ENCODE data around the gene FLOT2. TPM values are rescaled to one million over a fixed set of nuclear protein-coding genes. Genes with fewer than 3 reads are reported as not detected.

FLOT2 gene
- polyA plus RNA-seq, 1 donor (not counting 4 experiments of a cell fraction or from before 2014, with no cell fraction given) = 67.2 TPM

GRCh38 chr17:28880572-28880945 lies 17.0 kb downstream of the FLOT2 start:
- DNase-seq (ENCODE audit: low read depth, low spot score) (no peak), FAIRE-seq (peak; percentile 75)
- H3K9me3 ChIP-seq (ENCODE audit: control insufficient read depth, low read depth, low read length) = no peaks in the 10 kb centered on the region
- H3K79me2 ChIP-seq (ENCODE audit: control insufficient read depth, insufficient read depth, low read length) = no peaks in the 10 kb centered on the region
- H4K20me1 ChIP-seq (ENCODE audit: control insufficient read depth, extremely low read depth, insufficient read depth, low read length) = no peaks in the 10 kb centered on the region
- dilution Hi-C loops (cut with MboI; ENCODE audit: extremely low pct_ligation_motif_present, low sequenced_read_pairs) = no loop called here
- peaks cover 31 to 38% of the 10 kb centered on the region in 2 experiments for H3K36me3 ChIP-seq (ENCODE audit: control insufficient read depth in 2 of 2, extremely low read depth in 1 of 2, insufficient read depth in 2 of 2, low read length in 2 of 2)
- H3K27ac ChIP-seq (ENCODE audit: control insufficient read depth, insufficient read depth, low read length) = no peak overlapping the region
- no peak overlapping the region for H3K9ac ChIP-seq (ENCODE audit: control insufficient read depth, extremely low read depth, insufficient read depth, low read length)
- H3K4me1 ChIP-seq (ENCODE audit: control insufficient read depth, extremely low read depth, insufficient read depth, low read length) = peaks cover 37% of the 10 kb centered on the region
- no peaks in the 10 kb centered on the region for H3K27me3 ChIP-seq (ENCODE audit: control insufficient read depth, extremely low read depth, insufficient read depth, low read length)
- H3K4me3 ChIP-seq (ENCODE audit: control insufficient read depth in 2 of 3, extremely low read depth in 1 of 3, insufficient read depth in 2 of 3, low read depth in 1 of 3, low read length in 3 of 3) = peak overlapping the region in 1 of 3 experiments; percentile 26
- TF ChIP-seq EZH2 (IDR thresholded peaks at IDR 0.05; ENCODE audit: low read length) (no peak), CTCF (optimal IDR thresholded peaks at IDR 0.05 in 1 of 3, IDR thresholded peaks at IDR 0.05 in 1 of 3, conservative IDR thresholded peaks at IDR 0.05 in 1 of 3; ENCODE audit: extremely low read depth in 1 of 3, insufficient read depth in 2 of 3, low read length in 3 of 3) (no peak)
- H3K9me1 ChIP-seq (ENCODE audit: control insufficient read depth, extremely low read depth, insufficient read depth, low read length) = no peaks in the 10 kb centered on the region
- H3K4me2 ChIP-seq (ENCODE audit: control insufficient read depth, extremely low read depth, insufficient read depth, low read depth, low read length) = peak overlapping the region; percentile 51
- H2AFZ ChIP-seq (ENCODE audit: control insufficient read depth, low read length) = no peak overlapping the region

DNA sequence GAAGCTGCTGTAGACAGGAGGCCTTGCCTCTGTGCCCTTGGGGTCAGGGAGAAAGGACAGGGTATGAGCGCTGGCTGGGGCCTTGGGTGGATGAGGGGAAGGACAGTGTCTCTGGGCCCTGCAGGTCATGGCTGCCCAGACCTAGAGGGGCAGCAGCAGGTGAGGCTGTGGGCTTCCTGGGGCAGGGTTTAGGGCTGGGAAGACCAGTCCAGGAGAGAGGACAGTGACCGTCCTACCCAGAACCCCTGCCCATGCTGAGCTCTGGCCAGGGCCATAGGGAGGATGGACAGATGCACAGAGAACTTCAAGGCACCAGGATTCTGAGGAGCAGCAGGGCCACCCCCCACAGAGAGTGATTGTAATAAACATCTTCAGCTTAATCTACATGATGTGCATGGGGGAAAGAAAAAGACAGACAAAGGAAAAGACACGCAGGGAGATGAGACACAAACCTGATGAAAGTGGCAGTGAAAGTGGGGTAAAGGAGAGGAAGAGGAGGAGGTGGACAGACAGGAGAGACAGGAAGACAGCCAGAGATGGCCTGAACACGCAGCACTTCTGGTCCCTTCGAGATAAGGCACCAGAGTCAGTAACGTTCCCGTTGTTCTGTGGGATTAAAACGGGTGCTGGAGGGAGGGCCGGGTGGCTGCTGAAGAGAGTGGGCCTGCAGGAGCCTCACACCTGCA lies 17.5 kb downstream of the FLOT2 start:
- no peaks in the 10 kb centered on the region for H3K9me1 ChIP-seq (ENCODE audit: control insufficient read depth, extremely low read depth, insufficient read depth, low read length)
- H3K79me2 ChIP-seq (ENCODE audit: control insufficient read depth, insufficient read depth, low read length) = no peaks in the 10 kb centered on the region
- H3K4me1 ChIP-seq (ENCODE audit: control insufficient read depth, extremely low read depth, insufficient read depth, low read length) = peaks cover 37% of the 10 kb centered on the region
- H3K27ac ChIP-seq (ENCODE audit: control insufficient read depth, insufficient read depth, low read length) = no peak overlapping the region
- H2AFZ ChIP-seq (ENCODE audit: control insufficient read depth, low read length) = no peak overlapping the region
- H3K4me3 ChIP-seq (ENCODE audit: control insufficient read depth in 2 of 3, extremely low read depth in 1 of 3, insufficient read depth in 2 of 3, low read depth in 1 of 3, low read length in 3 of 3) = no peak overlapping the region
- no peaks in the 10 kb centered on the region for H4K20me1 ChIP-seq (ENCODE audit: control insufficient read depth, extremely low read depth, insufficient read depth, low read length)
- TF ChIP-seq CTCF (optimal IDR thresholded peaks at IDR 0.05 in 1 of 3, IDR thresholded peaks at IDR 0.05 in 1 of 3, conservative IDR thresholded peaks at IDR 0.05 in 1 of 3; ENCODE audit: extremely low read depth in 1 of 3, insufficient read depth in 2 of 3, low read length in 3 of 3) (no peak), EZH2 (IDR thresholded peaks at IDR 0.05; ENCODE audit: low read length) (no peak)
- H3K36me3 ChIP-seq (ENCODE audit: control insufficient read depth in 2 of 2, extremely low read depth in 1 of 2, insufficient read depth in 2 of 2, low read length in 2 of 2) = peaks cover 31 to 33% of the 10 kb centered on the region in 2 experiments
- no peak for FAIRE-seq
- H3K9ac ChIP-seq (ENCODE audit: control insufficient read depth, extremely low read depth, insufficient read depth, low read length) = no peak overlapping the region
- dilution Hi-C loops (cut with MboI; ENCODE audit: extremely low pct_ligation_motif_present, low sequenced_read_pairs) = no loop called here
- DNase-seq (ENCODE audit: low read depth, low spot score) = no peak
- H3K4me2 ChIP-seq (ENCODE audit: control insufficient read depth, extremely low read depth, insufficient read depth, low read depth, low read length) = no peak overlapping the region
- no peaks in the 10 kb centered on the region for H3K9me3 ChIP-seq (ENCODE audit: control insufficient read depth, low read depth, low read length)
- H3K27me3 ChIP-seq (ENCODE audit: control insufficient read depth, extremely low read depth, insufficient read depth, low read length) = no peaks in the 10 kb centered on the region

Data from keratinocyte (primary cell).